LNCAP (cell line): ENCODE data around the gene MMP7.

Experiments
- TF ChIP-seq, protein P1 (sequence below): fragments of 450-650 bp; IDR thresholded peaks from 2 replicates; pipeline ENCODE4 v1.5.1; 2017; ENCODE audit warnings: mild to moderate bottlenecking

Gene MMP7

DNA sequence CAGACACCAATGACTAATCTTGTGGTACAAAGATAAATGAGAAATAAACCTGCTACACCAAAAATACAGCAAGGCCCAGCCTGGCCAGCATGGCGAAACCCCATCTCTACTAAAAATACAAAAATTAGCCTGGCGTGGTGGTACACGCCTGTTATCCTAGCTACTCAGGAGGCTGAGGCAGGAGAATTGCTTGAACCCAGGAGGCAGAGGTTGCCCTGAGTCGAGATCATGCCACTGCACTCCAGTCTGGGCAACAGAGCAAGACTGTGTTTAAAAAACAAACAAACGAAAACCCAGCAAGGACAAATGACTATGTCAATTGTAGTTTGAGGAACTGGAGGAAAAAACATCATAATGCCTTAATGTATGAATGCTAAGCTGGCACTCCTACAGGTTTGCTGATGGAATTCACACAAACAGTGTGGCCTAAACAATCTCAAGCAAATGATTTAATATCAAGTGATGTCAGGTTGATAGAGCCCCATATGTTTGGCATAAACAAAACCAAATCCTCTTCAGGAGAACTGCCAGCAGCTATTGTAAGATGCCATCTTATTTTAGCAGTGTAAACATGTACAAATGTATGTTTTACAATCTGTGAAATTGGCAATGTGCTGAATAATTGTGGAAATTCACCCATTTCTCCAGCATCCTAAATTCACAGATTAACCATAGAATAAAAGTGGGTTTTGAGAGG lies 20.0 kb downstream of the MMP7 start:
- TF ChIP-seq, protein P1, sequence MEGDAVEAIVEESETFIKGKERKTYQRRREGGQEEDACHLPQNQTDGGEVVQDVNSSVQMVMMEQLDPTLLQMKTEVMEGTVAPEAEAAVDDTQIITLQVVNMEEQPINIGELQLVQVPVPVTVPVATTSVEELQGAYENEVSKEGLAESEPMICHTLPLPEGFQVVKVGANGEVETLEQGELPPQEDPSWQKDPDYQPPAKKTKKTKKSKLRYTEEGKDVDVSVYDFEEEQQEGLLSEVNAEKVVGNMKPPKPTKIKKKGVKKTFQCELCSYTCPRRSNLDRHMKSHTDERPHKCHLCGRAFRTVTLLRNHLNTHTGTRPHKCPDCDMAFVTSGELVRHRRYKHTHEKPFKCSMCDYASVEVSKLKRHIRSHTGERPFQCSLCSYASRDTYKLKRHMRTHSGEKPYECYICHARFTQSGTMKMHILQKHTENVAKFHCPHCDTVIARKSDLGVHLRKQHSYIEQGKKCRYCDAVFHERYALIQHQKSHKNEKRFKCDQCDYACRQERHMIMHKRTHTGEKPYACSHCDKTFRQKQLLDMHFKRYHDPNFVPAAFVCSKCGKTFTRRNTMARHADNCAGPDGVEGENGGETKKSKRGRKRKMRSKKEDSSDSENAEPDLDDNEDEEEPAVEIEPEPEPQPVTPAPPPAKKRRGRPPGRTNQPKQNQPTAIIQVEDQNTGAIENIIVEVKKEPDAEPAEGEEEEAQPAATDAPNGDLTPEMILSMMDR: no peak

DNA sequence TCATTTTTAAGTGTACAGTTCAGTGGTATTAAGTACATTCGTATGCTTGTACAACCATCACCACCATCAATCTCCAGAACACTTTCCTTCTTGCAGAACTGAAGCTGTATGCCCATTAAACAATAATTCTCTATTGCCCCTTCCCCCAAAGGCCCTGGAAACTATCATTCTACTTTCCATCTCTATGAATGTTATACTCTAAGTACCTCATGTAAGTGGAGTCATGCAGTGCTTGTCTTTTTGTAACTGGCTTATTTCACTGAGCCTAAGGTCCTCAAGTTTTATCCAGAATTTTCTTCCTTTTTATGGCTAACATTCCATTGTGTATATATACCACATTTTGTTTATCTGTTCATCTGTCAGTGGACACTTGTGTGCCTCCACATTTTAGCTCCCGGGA lies 29.7 kb downstream of the MMP7 start:
- TF ChIP-seq, protein P1: no peak

DNA sequence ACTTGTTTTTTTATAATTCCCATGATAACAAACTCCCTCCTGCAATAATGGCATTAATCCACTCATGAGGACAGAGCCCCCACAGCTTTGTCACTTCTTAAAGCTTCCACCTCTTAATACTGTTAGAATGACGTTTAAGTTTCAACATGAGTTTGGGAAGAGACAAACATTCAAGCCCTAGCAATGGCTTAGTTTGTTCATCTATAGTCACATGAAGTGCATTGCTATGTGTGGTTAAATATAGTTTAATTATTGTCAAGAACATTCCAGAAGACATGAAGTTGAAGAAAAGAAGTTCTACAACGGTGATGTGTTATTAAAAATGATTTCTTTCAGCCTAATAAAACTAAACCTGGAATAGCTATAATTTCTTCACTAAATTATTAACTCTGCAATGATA lies 30.6 kb downstream of the MMP7 start:
- TF ChIP-seq, protein P1: no peak

DNA sequence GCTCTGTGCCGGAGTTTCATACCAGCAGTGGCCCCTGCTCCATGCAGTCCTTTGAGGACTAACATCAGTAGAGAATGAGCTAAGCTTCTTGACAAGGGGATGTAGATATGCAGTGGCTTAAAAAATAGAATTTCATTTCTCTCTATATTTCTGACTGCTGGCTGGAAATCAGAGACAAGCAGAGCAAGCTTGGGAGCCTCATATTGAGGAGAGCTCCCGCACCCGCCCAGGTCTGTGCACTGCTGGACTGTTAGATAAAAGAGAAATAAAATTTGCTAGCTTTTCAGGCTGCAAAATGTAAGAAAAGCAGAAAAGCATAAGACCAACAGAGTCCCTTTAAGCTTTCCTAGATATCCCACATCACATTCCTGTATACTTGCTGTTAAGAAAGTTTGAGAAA lies 31.4 kb downstream of the MMP7 start:
- TF ChIP-seq, protein P1: no peak

DNA sequence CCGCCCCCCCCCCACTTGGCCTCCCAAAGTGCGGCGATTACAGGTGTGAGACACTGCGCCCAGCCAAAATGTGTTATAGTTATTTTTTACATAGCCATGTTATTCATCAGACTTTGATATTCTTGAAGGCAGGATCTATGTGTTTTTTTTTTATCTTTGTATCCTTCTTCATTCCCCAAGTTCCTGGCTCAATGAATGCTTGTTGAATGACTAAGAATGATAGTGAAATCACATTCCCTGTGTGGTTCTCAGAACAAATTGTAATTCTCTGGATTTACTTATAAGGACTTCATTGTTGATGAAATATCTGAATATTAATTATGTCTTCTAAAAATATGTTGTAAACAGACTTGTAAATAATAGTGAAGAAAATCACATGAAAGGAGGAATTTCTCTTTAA lies 33.5 kb downstream of the MMP7 start:
- TF ChIP-seq, protein P1: no peak

DNA sequence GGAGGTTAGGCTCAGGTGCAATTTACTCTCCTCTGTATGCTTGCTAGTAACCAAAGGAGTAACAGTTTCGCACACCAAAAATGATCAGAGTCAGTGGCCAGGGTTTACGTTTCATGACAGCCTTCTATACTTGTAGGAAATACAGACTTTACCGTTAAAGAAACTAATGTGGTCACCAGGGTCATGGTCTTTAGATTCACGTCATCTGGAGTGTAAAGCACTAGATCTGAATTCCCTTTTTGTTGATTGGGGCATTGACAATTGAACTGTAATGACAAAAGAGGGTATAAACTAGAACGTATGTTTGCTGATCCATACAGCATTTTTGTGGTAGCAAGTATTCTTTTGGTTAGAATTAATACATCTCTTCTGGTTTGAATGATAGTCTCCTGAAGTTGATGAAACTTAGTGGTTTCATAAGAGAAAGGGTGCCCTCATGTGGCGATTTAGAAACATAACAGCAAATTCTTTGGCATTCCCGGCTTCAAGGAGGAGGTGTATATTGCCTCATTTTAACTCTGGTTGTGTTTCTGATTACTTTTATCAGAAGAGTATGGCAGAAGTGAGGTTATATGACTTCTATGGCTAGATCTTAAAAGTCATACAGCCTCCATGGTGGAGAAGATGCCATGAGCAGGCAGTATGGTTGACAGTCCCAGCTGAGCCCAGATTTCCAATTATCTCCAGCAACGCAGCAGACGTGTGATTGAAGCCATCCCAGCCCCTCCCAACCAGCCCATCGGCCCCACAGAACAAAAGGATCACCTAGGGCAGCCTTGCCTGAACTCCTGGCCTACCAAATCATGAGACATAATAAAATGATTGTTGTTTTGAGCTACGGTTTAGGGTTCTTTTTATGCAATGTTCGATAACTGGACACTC lies 35.1 kb downstream of the MMP7 start:
- TF ChIP-seq, protein P1: peak; percentile 63

DNA sequence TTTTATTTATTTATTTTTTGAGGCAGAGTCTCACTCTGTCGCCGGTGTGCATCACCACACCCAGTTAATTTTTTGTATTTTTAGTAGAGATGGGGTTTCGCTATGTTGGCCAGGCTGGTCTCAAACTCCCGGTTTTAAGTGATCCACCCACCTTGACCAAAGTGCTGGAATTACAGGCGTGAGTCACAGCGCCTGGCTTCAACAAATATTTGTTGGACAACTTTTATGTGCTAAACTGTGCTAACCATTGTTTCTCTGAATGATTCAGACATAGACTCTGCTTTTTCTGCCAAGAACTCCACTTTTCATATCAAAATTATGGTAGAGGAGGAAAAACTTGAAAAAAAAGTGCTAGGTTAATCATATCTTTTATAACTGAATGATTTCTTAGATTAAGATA lies 36.3 kb downstream of the MMP7 start:
- TF ChIP-seq, protein P1: no peak
